BLaER1 (cell line): ENCODE measurements around the gene ENTPD8.

Experiments
- H3K27ac ChIP-seq: shearing (Covaris generic); formaldehyde crosslinking; 2 replicates; pipeline ENCODE4 v1.8.1; 2022
- H3K27me3 ChIP-seq: shearing (Covaris generic); formaldehyde crosslinking; 2 replicates; pipeline ENCODE4 v1.8.1; 2022
- H3K36me3 ChIP-seq: shearing (Covaris generic); formaldehyde crosslinking; 2 replicates; pipeline ENCODE4 v1.8.1; 2022
- H3K4me1 ChIP-seq: shearing (Covaris generic); formaldehyde crosslinking; 2 replicates; pipeline ENCODE4 v1.8.1; 2022
- H3K4me2 ChIP-seq: shearing (Covaris generic); formaldehyde crosslinking; 2 replicates; pipeline ENCODE4 v1.8.1; 2022
- H3K4me3 ChIP-seq: shearing (Covaris generic); formaldehyde crosslinking; 2 replicates; pipeline ENCODE4 v1.8.1; 2022
- H3K9ac ChIP-seq: shearing (Covaris generic); formaldehyde crosslinking; 2 replicates; pipeline ENCODE4 v1.8.1; 2022
- H3K9me3 ChIP-seq: shearing (Covaris generic); formaldehyde crosslinking; 2 replicates; pipeline ENCODE4 v1.8.1; 2022
- H4K20me1 ChIP-seq: shearing (Covaris generic); formaldehyde crosslinking; 2 replicates; pipeline ENCODE4 v1.8.1; 2022
- Cebpa-rat ChIP-seq: shearing (Covaris generic); IDR thresholded peaks from 2 replicates; pipeline ENCODE4 v1.8.1; 2022

ENTPD8 gene

DNA sequence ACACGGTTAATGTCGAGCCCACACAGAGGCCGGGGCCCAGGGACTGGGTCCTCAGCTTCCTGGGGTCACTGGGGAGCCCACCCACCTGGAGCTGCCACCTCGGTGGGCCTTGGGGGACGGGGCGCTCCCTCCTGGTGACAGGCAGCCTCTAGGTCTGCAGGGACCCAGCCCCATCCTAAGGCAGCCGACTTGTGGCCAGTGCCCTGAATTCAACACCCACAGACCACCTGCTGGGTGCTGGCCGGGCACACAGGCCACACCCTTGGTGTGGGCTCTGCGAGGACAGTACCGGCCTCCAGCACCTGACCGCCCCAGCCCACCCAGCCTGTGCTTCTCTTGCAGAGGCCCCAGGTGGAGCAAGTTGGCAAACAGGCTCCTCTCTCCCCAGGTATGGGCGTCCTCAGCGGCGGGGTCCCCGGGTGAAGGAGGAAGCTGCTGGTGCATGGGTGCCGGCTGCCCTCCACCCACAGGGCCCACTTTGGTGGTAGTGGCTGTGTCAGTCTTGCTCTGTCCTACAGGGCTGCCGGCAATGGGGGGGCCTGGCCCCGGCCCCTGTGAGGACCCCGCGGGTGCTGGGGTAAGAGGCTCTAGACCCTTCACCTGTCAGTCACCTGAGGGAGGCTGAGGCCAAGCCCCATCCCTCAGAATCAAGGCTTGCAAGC, 8.3 kb downstream of the ENTPD8 start:
- Histone ChIP-seq H3K9me3 (no peaks in the 10 kb centered on the region), H3K9ac (no peak overlapping the region), H3K4me2 (peak overlapping the region; percentile 94), H3K27me3 (no peaks in the 10 kb centered on the region), H3K4me1 (peaks cover 99% of the 10 kb centered on the region), H4K20me1 (0 out of 2 replicates have a peak, but pooled peaks cover 6% of the 10 kb centered on the region), H3K27ac (peak overlapping the region; percentile 31; the same call in 1 of the 2 replicates), H3K36me3 (no peaks in the 10 kb centered on the region), H3K4me3 (no peak overlapping the region)
- TF ChIP-seq Cebpa-rat, result no peak

DNA sequence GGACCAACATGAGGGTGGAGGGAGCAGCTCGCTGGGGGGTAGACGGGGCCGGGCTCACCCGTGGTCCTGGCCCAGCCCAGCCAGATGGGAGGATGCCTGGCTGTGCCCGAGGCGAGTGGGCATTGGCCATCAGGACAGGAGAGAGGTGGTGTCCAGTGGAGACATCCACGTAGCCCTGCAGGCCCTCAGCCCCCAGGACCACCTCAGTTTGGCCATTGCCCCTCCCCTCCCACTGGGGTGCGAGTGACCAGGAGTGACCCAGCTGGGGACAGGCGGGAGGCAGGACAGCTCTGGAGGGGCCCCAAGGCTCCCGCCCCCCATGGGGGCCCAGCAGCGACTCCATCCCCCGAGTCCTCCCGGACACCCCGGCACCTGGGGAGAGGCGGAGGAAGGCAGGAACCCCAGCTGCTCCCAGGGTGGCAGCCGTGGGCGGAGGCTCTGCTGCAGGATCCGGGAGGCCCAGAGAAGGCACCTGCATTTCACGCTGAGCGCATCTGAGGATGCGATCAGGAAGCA, 9.7 kb downstream of the ENTPD8 start:
- Histone ChIP-seq H3K36me3 (no peaks in the 10 kb centered on the region), H3K4me1 (peaks cover 95% of the 10 kb centered on the region), H3K27ac (peak overlapping the region; percentile 68), H3K27me3 (peaks cover under 1% of the 10 kb centered on the region; the same call in 1 of the 2 replicates), H4K20me1 (0 out of 2 replicates have a peak, but pooled peaks cover 6% of the 10 kb centered on the region), H3K9me3 (no peaks in the 10 kb centered on the region), H3K9ac (peak overlapping the region; percentile 48; the same call in 1 of the 2 replicates), H3K4me3 (peak overlapping the region; percentile 54; the same call in 1 of the 2 replicates), H3K4me2 (peak overlapping the region; percentile 94)
- TF ChIP-seq Cebpa-rat, result no peak

DNA sequence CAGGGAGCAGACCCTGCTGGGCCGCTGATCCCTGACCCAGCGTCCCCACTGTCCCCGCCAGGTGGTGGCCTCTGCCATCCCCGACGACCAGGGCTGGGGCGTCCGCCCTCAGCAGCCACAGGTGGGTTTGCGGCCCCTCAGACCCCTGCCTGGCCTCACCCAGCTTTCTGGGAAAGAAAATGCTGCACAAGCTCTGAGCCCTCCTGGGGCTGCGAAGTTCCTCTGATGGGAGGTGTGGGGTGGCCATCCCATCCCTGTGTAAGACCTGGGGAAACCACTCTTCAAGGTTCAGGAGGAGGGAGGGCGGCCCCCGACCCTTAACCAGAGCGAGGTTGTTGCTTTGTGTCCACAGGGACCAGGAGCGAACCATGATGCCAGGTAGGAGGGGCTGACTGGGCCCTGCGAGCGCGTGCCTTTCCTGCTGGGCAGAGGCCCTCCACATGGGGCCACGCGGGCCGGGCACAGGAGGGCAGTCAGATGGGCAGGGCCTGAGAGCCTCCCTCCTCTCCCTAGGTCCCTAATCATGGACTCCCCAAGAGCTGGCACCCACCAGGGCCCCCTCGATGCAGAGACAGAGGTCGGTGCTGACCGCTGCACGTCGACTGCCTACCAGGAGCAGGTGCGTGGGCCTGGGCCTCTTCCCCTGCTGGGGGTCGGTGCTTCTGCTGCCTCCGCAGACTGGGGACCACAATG, 10.3 kb downstream of the ENTPD8 start:
- peak overlapping the region; percentile 94 for H3K4me2 ChIP-seq
- H3K9ac ChIP-seq, result peak overlapping the region; percentile 48

DNA sequence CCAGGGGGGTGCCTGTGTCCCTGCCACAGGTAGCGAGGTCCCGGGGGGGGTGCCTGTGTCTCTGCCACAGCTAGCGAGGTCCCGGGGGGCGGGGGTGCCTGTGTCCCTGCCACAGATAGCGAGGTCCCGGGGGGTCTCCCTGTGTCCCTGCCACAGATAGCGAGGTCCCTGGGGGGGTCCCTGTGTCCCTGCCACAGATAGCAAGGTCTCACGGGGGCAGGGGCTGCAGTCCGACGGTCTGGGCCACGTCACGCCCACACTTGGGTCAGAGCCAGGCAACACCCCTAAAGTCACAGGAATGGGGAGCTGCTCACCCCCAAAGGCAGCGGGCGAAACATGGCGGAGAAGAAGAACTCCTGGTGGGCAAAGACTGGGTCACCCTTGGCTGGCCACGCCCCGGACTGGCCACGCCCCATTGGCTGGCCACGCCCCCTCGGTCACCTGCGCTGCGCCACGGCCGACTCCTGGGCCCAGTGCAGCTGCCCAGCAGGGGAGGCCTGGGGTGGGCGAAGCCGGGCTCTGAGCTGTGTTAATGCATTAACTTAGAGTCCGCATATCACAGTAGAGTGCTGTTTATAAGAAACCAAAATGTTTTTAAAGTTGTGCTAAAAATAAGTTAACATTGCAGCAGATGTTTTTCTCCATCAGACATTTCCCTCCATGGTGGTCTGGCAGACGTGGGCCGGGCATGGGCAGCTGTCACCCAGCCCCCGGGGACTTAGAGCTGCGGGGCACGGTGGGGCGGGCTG, 11.0 kb downstream of the ENTPD8 start:
- TF ChIP-seq Cebpa-rat, result no peak
- Histone ChIP-seq H3K4me2 (peak overlapping the region; percentile 94), H3K4me1 (peaks cover 95% of the 10 kb centered on the region), H3K4me3 (peak overlapping the region; percentile 54), H3K9ac (peak overlapping the region; percentile 48; the same call in 1 of the 2 replicates), H3K27ac (peak overlapping the region; percentile 68), H3K9me3 (no peaks in the 10 kb centered on the region), H3K27me3 (peaks cover 8% of the 10 kb centered on the region; the same call in 1 of the 2 replicates), H4K20me1 (0 out of 2 replicates have a peak, but pooled peaks cover 6% of the 10 kb centered on the region), H3K36me3 (no peaks in the 10 kb centered on the region)

More for the DNA sequence above, 10.3 kb downstream of the ENTPD8 start:
- Histone ChIP-seq H3K4me3 (peak overlapping the region; percentile 54; the same call in 1 of the 2 replicates), H3K9me3 (no peaks in the 10 kb centered on the region), H3K36me3 (no peaks in the 10 kb centered on the region), H3K27ac (peak overlapping the region; percentile 68), H3K27me3 (peaks cover 5% of the 10 kb centered on the region; the same call in 1 of the 2 replicates), H3K4me1 (peaks cover 95% of the 10 kb centered on the region), H4K20me1 (0 out of 2 replicates have a peak, but pooled peaks cover 6% of the 10 kb centered on the region)
- no peak for TF ChIP-seq Cebpa-rat

DNA sequence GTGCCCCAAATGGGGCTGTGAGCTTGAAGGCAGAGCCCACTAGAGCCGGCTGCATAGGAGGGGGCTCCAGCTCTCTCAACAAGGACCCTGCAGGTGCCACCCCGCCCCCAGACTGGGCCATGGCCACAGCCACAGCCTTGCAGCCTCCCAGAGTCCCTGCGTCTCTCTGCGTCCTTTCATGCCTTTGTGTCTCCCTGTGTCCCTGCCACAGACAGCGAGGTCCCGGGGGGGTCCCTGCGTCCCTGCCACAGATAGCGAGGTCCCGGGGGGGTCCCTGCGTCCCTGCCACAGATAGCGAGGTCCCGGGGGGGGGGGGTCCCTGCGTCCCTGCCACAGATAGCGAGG, 11.6 kb downstream of the ENTPD8 start:
- Histone ChIP-seq H3K9ac (no peak overlapping the region; the same call in 1 of the 2 replicates), H3K4me2 (peak overlapping the region; percentile 94)

DNA sequence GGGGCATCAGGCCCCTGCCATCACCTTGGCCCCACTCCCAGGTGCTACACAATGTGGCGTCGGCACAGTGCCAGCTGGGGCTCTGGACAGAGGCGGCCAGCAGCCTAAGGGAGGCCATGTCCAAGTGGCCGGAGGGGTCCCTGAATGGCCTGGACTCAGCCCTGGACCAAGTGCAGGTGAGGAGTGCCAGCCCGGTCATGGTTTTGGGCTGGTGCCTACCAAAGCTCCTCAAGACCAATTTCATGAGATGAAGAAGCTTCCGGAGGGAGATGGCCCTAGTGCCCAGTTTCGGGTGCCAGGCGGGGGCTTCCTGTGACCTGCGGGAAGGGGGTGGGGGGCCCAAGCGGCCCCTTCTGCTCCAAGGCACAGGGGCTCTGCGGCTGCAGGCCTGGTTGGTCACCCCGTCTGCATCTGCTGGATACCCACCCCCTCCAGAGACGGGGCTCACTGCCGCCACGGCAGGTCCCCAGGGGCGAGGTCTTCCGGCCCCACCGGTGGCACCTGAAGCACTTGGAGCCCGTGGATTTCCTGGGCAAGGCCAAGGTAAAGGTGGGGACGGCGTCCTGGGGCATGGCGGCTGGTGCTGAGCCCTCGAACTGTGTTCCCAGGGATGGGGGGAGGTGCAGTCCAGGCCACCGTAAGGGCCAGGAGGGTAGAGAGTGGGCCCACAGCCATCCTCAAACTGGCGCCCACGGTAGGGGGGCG, 12.2 kb downstream of the ENTPD8 start:
- H3K27me3 ChIP-seq, result peaks cover 19% of the 10 kb centered on the region
- no peak for TF ChIP-seq Cebpa-rat
- no peaks in the 10 kb centered on the region for H3K9me3 ChIP-seq
- 0 out of 2 replicates have a peak, but pooled peaks cover 6% of the 10 kb centered on the region for H4K20me1 ChIP-seq
- peak overlapping the region; percentile 94 for H3K4me2 ChIP-seq
- peak overlapping the region; percentile 54; the same call in 1 of the 2 replicates for H3K4me3 ChIP-seq
- peak overlapping the region; percentile 68 for H3K27ac ChIP-seq
- peaks cover 95% of the 10 kb centered on the region for H3K4me1 ChIP-seq
- H3K9ac ChIP-seq, result no peak overlapping the region; the same call in 1 of the 2 replicates
- H3K36me3 ChIP-seq, result no peaks in the 10 kb centered on the region

More for the DNA sequence above, 11.6 kb downstream of the ENTPD8 start:
- peaks cover 95% of the 10 kb centered on the region for H3K4me1 ChIP-seq
- peak overlapping the region; percentile 68 for H3K27ac ChIP-seq
- no peaks in the 10 kb centered on the region for H3K36me3 ChIP-seq
- peak overlapping the region; percentile 54; the same call in 1 of the 2 replicates for H3K4me3 ChIP-seq
- no peak for TF ChIP-seq Cebpa-rat
- H4K20me1 ChIP-seq, result 0 out of 2 replicates have a peak, but pooled peaks cover 6% of the 10 kb centered on the region
- H3K27me3 ChIP-seq, result peaks cover 14% of the 10 kb centered on the region
- no peaks in the 10 kb centered on the region for H3K9me3 ChIP-seq

DNA sequence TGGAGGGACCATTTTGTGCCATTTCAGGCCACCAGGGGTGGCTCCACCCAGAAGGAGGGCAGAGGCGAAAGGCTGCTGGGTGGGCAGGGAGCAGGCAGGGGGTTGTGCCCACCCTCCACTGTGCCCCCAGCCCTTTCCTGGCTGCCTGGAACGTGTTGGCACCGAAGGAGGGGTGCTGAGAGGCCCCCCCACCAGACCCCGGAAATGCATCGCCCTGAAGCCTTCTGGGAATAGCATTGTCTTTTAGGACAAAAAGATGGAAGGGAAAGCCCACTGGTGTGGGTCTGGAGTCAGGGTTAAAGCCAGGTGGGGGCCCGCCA, 12.9 kb downstream of the ENTPD8 start:
- no peak overlapping the region for H3K9ac ChIP-seq
- H3K4me1 ChIP-seq, result peaks cover 95% of the 10 kb centered on the region
- H3K27ac ChIP-seq, result 0 out of 2 replicates have a peak overlapping the region, but pooled peaks have one; percentile 8
- H3K4me3 ChIP-seq, result no peak overlapping the region
- no peak for TF ChIP-seq Cebpa-rat
- no peaks in the 10 kb centered on the region for H3K9me3 ChIP-seq
- peaks cover 27% of the 10 kb centered on the region for H3K27me3 ChIP-seq
- H4K20me1 ChIP-seq, result 0 out of 2 replicates have a peak, but pooled peaks cover 6% of the 10 kb centered on the region
- peak overlapping the region; percentile 56 for H3K4me2 ChIP-seq
- no peaks in the 10 kb centered on the region for H3K36me3 ChIP-seq

DNA sequence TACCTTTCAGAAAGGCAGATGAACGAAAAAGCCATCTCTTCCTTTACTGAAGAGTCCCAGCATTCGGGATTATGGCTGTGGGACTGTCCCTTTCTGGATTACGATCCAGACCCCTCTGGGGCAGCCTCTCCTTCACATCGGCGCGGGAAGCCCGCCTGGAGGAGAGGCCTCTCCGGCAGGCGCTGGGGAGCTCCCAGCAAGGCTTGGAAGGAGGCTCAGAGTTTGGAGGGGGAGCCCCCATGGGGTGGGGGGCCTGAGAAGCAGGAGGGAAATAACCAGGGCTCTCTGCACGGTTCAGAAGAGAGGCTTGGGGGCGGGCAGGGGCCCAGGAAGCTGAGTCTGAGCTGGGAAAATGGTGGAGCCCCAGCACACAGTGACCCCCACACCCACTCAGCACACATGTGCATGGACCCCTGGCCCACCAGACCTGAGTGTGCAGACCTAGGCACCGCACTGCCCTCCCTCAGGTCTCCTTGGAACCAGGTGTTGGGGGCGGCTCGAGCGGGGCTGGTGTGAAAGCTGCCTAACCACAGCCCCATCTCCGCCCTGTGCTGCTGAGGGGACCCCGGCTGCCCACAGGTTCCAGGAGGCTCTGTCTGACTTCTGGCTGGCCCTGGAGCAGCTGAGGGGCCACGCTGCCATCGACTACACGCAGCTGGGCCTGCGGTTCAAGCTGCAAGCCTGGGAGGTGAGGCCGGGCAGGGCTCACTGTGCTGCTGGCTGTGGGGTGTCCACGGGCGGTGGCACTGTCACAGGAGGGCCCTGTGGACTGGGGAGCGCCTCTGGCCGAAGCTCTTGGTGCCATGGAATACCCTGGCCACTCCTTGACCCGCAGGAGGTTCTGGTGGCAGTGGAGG, 13.5 kb downstream of the ENTPD8 start:
- TF ChIP-seq Cebpa-rat, result no peak
- H3K9ac ChIP-seq, result no peak overlapping the region
- H3K4me3 ChIP-seq, result no peak overlapping the region
- H3K9me3 ChIP-seq, result no peaks in the 10 kb centered on the region
- H3K27ac ChIP-seq, result 0 out of 2 replicates have a peak overlapping the region, but pooled peaks have one; percentile 8
- H3K4me2 ChIP-seq, result peak overlapping the region; percentile 56
- H3K27me3 ChIP-seq, result peaks cover 31% of the 10 kb centered on the region
- H3K36me3 ChIP-seq, result no peaks in the 10 kb centered on the region
- 0 out of 2 replicates have a peak, but pooled peaks cover 6% of the 10 kb centered on the region for H4K20me1 ChIP-seq
- H3K4me1 ChIP-seq, result peaks cover 89% of the 10 kb centered on the region
